DMS153 treated with DMSO at 0.1 percent for 48 hours (cell line): Measurements from ENCODE around the gene TEAD1.

Source experiments
- DNase-seq: peaks from one replicate; lab custom pipeline; 2025; ENCODE audit not compliant: unreplicated experiment; lab: John Stamatoyannopoulos, UW

The TEAD1 gene

DNA sequence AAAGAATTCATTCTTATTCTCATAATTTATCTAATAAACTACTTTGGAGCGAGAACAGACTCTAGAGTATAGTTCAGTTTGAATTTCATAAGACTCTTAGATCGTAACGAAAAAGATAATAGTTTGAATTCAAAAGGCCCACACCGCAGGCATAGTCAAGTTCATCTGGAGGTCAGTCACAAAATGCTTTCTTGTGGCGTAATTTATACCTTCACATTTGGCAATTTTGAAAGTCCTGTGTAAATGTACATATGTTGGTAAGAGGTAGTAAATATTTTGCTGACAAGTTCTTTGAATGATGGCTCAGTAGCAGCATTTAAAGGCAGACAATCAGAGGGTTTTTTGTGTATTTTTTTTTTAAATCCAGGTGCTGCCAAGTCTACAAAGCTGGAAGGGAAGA lies 88.1 kb downstream of the TEAD1 start:
- DNase-seq: no peak

DNA sequence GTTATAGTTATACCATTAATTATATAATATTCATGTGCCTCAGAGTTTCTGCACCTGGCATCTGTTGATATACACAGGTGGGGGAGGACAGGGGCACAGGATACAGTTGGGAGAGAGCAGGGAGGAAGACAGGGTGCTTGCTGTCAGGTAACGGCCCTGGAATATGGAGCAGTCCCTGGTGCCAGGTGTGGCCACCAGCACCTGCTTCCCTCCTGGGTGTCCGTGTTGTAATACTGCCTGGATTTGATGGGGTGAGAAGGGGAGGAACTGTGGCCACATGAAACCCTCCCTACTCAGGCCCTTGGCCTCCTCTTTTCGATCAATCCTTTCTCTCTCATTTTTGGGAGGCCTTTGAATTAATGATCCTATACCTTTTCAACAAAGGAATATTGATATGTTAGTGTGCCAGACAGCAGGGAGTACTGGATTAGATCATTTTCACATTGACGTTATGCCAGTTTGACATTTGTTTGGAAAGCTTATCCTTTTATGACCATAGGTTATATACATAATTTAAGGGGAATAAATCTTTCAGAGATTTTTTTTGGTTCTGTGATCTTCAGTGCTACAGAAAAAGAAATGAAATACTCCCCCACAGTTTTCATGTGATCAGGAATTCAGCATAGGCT lies 88.6 kb downstream of the TEAD1 start:
- peak; percentile 60 for DNase-seq

GRCh38 chr11:12764187-12764914 lies 90.1 kb downstream of the TEAD1 start:
- DNase-seq: no peak

GRCh38 chr11:12765428-12765827 lies 91.2 kb downstream of the TEAD1 start:
- DNase-seq: no peak

DNA sequence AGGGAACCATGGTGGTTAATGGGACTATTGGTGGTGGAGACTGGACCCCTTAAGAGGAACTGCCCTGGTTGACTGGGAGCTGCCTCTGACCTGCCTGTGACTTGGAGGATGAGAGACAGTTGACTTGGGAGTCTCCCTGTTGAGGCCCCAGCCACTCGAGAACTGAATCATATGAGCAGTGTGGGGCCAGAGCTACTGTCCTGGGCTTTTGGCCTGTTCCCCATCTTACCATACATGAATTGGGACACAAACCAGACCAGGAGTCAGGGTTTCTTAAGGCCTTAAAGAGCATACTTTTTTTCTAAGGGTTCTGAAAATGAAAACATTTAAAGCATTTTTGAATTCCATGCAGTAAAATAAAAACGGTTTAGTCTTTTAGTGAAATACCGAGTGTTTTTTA lies 92.8 kb downstream of the TEAD1 start:
- no peak for DNase-seq

- no peak for DNase-seq
These were observed 93.4 kb downstream of the TEAD1 start for GRCh38 chr11:12767577-12767976.

DNA sequence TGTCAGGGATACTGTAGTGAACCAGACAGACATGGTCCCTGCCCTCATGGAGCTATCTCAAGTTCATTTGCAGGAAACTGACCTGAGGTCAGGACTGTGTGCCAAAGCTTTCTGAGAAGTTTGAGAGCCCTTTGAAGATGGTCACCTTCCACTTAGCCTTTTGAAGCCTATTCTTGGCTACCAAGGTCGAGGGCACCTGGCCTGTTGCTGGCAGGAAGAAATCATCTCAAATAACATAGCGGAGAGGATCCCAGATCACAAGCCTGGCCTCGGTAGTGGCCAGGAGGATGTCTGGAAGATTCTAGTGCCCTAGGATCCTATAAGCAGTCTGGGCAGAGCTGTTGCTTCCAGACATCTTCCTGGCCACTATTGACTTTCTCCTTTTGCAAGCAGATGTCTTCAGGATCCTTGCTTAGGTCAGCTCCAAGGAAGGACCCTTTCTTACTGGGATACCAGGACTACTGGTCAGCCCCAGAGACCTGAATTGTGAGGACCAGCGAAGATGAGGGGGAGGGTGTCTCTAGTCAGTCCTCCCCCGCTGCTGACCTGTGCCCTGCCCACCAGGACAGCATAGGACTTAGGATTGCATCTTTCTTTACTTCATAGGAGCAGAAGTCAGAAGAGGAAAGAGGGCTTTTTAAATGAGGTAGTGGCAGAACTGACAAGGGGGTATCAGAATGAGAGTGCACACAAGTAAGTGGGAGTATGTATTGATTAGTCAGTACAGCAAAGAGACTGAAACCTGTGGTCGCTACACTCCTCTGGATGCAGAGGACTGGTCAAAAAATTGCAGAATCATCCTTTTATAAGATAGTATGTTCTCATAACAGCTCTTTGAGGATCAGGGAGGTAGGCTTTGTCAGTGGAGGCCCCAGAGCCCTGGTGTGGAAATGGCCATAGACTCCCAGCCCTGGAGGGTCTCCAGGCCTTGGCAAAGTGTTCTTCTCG lies 94.8 kb downstream of the TEAD1 start:
- no peak for DNase-seq

GRCh38 chr11:12769834-12770345 lies 95.7 kb downstream of the TEAD1 start:
- no peak for DNase-seq

GRCh38 chr11:12770435-12770834 lies 96.2 kb downstream of the TEAD1 start:
- no peak for DNase-seq

DNA sequence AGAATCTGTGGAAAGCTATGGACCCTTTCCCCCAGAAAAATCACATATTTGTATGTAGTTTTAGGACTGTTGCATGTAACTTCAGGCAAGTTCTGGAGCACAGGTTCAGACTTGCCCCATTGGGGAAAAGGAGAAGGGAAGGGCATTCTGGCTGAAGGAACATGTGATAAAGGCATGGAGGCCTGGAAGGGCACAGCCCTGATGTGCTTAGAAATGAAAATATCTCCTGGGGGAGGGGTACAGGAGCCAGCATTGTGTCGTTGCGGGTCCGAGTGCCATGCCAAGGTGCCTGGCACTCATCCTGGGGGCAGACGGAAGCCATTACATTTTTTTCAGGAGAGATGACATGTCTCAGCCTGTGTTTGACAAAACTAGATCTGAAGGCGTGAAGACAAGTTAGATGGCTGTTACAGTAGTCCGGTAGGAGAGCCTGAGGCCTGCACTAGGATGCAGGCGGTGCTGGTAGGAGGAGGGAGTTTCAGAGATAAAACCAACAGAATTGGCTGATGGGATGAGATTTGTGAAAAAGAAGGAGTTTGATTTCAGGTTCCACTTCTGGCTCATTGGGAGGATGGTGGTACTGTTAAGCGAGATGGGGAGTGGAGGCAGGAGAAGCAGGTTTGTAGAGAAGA lies 96.9 kb downstream of the TEAD1 start:
- DNase-seq: no peak

- no peak for DNase-seq
These were observed 97.7 kb downstream of the TEAD1 start for GRCh38 chr11:12771875-12772274.

DNA sequence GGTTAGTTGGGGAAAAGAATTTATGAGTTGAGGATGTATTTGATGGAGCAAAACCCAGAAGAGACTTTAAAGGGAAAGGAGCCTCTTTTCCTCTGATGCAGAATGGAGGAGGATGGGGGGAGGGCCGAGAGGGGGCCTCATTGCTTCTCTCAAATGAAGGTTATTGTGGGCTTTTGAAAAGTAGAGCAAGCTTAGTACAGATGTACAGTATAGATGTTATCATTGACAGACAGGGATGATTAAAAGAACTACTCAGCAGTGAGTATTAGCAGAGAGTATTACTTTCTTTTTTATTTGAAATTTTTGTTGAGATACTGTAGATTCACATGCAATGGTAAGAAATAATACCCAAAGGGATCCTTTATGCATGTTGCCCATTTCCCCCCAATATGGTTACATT lies 98.1 kb downstream of the TEAD1 start:
- no peak for DNase-seq

- DNase-seq: no peak
These were observed 99.4 kb downstream of the TEAD1 start for GRCh38 chr11:12773591-12773990.

DNA sequence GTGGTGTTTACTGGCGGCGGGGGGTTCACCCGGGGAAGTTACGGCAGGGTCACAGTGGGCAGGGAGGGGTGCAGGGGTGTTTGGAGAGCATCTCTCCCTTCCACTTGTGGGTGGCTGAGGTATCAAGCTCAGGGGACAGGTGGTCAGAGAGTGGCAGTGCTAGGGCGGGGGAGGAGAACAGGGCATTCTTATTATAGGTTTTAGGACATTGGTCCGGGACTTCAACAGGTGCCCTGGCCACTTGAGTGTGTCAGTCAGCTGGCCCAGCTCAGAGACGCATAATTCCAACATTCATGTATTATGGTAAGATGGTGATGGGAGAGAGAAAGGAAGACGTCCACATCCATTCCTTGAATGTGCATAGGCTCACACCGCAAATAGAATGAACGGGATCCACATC lies 101.7 kb downstream of the TEAD1 start:
- no peak for DNase-seq

GRCh38 chr11:12777208-12777874 lies 103.1 kb downstream of the TEAD1 start:
- peak; percentile 39 for DNase-seq

DNA sequence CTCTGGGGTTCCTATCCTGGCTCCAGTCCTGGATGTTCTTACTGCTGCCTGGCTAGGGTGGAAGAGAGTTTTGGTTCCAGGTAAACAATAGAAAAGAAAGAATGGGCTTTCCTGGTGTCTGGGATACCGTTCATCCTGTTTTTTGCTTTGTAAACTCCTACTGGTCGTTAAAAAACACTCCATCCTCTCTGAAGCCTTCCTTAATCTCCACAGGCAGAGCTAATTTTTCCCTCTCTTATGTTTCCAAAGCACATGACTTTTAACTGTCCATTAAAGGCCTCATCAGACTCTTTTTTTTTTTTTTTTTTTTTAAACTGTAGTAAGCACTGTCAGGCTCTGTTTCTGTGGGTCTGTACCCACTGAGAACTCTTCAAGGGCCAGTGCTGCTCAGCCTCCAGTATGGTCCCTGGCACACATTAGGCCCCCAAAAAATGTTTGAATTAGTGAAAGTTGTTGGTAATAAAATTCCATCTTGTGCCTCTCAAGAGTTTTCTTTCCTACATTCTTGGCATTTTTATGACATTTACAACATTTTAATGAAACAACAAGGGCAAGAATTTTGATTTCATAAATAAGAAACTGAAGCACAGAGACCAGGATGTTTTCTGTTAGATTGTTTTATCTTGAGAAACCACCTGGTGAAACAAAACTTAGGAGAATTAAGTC lies 104.2 kb downstream of the TEAD1 start:
- peak; percentile 33 for DNase-seq

- DNase-seq: no peak
These were observed 109.5 kb downstream of the TEAD1 start for GRCh38 chr11:12783765-12784164.

- DNase-seq: no peak
These were observed 110.2 kb downstream of the TEAD1 start for GRCh38 chr11:12784445-12784844.

DNA sequence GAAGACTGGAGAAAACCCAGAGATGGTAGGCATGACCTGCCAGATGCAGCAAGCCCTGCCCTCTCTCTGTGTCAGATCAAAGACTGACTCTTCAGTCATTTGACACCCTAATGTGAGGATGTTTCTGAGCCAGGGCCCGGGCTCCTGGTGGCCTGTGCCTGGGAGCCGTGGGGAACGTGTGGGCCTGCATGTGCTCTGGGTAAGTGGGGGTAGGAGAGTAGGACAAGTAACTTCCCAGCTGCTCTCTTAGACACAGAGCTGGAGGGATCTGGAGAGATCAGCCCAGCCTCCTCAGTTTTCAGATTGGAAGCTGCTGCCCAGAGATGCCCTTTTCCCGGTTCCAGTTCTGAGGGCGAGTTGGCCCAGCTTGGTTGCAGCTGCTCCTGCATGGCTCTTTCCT lies 110.8 kb downstream of the TEAD1 start:
- DNase-seq: no peak

- no peak for DNase-seq
These were observed 111.7 kb downstream of the TEAD1 start for GRCh38 chr11:12785901-12786300.
